HG02571 (cell line): ENCODE measurements around the gene GPBP1L1.
"Not testable (repeated sequence)": the region's sequence is repeated elsewhere in the genome, so short reads cannot be mapped to it uniquely, and the experiment has no call there.

ENCODE experiments used
- ATAC-seq: cut with Tn5 transposase; IDR thresholded peaks from one replicate; pipeline ENCODE4 v1.9.1; 2021; ENCODE audit warnings: mild to moderate bottlenecking, moderate library complexity; ENCODE audit not compliant: unreplicated experiment

The GPBP1L1 gene

DNA sequence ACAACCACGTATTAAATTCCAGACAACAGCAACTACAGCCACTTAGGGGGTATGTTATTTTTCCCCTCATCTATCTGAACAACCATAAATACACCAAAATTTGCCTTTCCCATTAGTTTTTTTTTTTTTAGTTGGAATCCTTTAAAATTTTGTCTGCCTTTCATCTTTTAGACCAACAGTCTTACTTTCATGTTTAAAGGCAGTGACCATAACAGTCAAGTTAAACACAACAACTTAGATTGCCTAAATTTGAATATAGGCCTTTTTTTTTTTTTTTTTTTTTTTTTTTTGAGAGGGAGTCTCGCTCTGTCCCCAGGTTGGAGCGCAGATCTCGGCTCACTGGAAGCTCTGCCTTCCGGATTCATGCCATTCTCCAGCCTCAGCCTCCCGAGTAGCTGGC, 3.4 kb downstream of the GPBP1L1 start:
- ATAC-seq: no peak

DNA sequence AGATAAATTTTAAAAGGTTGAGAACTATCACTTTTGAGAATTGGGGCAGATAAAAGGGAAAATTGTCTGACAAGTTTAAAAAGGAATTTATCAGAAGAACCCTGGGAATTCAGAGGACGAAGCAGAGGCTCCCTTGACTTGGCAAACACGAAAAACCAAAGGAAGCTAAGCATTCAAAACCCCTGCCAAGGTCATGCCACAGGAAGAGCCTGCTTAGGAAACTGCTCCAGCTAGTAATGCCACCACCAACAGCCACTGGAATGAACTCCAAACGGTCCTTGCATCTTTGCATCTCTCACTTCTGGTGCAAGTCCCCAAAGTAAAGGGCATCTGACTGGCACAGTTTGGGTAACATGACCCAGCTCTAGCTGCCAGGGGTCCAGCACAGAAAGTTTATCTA, 7.2 kb downstream of the GPBP1L1 start:
- ATAC-seq: no peak

DNA sequence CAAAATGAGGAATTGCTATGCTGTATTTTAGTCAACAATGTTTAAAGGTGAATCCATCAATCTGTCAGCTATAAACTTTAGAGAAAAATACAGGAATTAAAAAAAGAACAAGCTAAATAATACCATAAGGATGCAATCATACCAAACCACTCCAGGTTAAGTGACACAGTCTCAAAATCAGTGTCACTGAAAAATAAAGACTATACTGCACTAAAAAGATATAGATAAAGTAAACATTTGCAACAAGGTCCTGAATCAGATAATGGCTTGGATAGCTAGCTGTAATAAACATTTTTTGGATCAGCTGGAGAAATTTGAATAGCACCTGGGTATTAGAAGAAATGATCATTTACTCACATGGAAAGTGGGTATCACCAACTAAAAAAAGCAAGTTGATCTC, 7.8 kb downstream of the GPBP1L1 start:
- no peak for ATAC-seq

DNA sequence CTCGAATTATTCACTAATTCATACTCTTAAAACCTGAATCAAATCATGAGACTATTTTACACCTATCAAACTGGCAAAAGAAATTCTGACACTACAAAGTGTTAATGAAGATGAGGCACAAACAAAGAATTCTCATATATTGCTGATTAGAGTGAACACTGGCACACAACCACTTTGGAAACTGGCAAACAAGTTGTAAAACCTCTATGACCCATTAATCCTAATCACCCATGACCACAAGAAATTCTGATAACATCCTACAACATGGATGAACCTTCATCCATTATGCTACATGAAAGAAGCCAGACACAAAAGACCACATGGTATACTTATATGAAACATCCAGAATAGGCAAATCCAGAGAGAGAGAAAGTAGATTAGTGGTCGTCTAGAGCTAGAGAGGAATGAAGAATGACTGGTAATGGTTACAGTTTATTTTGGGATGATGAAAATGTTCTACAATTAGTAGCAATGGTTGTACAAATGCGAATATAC, 8.5 kb downstream of the GPBP1L1 start:
- ATAC-seq: no peak

DNA sequence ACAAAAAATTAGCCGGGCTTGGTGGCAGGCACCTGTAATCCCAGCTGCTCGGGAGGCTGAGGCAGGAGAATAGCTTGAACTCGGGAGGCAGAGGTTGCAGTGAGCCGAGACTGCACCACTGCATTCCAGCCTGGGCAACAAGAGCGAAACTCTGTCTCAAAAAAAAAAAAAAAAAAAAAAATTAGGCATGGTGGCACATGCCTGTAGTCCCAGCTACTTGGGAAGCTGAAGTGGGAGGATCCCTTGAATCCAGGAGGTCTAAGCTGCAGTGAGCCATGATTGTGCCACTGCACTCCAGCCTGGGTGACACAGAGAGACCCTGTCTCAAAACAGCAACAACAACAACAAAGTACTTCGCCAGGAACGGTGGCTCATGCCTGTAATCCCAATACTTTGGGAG, 9.8 kb downstream of the GPBP1L1 start:
- ATAC-seq: not testable (repeated sequence)

DNA sequence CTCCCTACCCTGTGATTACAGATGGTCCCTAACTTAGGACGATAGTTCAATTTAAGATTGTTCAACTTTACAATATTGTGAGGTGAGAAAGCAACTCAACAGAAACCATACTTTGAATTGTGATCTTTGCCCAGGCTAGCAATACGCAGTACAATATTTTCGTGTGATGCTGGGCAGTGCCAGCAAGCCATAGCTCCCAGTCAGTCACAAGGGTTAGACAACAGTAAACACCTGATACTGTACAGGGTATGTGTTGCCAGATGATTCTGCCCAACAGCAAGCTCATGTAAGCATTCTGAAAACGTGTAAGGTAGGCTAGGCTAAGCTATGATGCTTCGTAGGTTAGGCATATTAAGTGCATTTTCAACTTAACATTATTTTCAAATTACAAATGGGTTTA, 11.9 kb downstream of the GPBP1L1 start:
- ATAC-seq: no peak

DNA sequence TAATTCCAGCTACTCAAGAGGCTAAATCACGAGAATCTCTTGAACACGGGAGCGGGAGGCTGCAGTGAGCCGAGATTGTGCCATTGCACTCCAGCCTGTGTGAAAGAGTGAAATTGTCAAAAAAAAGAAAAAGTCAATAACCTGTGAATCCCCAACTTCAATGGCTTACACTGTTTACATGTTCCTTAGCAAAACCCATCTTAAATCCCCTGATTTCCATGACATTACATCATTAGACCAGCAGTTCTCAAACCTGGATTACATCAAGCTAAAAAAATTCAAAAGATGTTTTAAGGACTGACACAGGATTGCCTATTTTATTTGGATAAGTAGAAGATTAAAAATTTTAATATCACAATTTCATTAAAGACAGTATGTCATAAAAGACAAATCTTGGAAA, 12.4 kb downstream of the GPBP1L1 start:
- ATAC-seq: no peak

DNA sequence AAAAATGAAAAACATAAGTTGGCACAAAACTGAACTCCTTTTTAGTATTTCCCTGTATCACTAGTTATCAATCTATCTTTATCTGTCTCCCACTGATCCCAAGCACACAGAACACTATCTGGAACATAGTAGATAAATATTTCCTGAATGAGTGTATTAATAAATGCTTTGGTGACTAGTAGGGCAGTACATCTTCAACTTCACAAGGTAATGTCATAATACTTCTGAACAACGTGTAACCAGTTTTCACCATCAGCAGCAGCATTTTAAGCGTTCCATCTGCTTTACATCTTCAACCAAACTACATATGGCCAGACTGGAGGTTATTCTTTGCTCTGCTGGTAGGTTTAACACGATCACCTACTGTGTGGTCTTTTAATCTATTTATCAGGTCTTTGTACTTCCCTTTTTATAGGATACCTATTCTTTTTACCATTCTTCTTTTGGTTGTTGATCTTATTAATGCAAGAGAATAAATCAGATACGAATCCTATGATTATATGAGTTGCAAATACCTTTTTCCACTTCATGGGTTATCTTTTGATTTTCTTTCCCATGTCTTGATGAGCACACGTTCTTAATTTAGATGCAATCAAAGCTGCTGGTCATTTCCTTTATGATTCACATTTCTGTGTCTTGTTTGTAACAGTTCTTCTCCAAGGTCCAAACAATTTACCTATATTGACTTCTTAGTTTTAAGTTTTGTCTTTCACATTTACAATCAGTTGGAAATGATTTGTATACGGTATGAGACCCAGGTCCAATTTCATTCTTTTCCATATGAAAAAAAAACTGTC, 16.3 kb downstream of the GPBP1L1 start:
- ATAC-seq: no peak

DNA sequence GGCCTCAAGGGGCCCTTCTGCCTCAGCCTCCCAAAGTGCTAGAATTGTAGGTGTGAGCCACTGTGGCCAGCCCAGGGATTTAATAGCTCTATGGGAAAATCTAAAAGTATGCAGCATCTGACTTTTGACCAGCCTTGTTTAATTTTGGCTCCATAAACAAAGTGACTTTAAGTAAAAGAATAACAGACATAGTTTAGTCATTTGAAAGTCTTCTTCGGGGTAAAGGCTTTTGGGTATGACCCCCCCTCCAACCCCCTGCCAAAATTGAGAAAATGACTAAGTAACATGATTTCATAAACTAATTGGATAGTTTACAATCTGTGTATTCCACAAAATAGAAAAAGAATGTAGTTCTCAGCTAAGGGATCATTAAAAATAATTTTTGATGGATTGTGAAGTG, 17.0 kb downstream of the GPBP1L1 start:
- ATAC-seq: no peak

DNA sequence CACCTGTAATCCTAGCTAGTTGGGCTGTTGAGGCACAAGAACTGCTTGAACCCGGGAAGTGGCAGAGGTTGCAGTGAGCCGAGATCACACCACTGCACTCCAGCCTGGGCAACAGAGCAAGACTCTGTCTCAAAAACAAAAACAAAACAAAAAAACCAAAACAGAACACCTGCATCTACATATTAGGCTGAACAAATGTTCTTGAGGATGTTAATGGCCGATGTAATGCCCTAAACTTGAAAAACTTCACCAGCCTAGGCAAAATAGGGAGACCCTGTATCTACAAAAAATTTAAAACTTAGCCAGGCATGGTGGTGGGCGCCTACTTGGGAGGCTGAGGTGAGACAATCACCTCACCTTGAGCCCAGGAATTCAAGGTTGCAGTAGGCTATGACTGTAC, 17.8 kb downstream of the GPBP1L1 start:
- no peak for ATAC-seq

DNA sequence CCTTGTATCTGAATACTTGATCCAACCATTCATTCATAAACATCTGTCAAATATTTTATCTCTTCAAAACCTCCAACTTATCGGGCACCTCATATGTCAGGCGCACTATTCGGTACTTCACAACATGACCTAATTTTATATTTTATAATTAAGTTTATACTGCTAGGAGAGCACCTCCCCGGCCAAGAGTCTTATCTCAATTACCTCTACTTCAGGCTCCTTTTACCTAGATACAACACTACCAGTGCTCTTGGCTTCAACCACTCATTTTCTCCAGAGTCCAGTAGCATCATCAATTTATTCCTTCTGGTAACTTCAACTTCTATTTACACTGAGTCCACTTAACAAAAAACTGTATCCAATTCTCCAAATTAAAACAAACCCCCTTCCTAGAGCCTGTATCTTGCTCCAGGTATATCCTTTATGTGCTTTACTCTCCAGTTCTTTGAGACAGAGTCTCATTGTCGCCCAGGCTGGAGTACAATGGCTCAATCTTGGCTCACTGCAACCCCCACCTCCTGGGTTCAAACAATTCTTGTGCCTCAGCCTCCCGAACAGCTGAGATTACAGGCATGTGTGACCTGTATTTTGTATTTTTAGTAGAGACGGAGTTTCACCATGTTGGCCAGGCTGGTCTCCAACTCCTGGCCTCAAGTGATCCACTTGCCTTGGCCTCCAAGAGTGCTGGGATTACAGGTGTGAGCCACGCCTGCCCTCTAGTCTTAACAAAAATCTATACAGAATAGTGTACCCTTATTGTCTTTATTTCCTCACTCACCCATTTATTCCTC, 18.8 kb downstream of the GPBP1L1 start:
- no peak for ATAC-seq

DNA sequence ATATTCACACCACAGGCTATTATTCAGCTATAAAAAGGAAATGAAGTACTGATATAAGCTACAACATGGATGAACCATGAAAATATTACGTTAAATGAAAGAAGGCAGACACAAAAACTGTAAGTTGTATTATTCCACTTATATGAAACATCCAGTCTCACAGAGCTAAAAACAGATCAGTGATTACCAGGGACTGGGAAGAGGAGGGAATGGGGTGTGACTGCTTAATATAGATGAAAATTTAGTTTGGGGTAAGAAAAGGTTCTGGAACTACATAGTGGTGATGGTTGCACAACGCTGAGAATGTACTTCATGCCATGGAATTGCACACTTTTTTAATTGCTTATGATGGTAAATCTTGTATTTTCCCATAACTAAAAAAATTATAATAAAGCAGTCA, 19.5 kb downstream of the GPBP1L1 start:
- ATAC-seq: no peak

DNA sequence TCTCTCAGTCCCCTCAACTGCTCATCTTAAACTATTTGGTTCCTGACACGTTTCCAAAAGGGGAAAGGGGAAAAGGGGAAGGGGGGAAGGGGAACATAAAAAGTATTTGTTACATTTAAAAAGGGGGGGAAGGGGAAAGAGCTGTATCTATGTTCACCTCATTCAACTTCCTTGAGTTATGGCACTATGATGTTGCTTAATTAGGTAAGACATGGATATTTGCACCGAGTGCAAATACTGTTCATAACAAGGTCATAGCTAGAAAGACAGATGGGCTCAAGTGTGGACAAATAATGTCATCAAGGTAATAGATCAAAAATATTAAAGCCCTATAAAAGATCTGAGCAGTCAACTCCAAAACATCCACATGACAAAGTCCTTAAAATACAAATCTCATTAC, 26.0 kb downstream of the GPBP1L1 start:
- ATAC-seq: no peak

DNA sequence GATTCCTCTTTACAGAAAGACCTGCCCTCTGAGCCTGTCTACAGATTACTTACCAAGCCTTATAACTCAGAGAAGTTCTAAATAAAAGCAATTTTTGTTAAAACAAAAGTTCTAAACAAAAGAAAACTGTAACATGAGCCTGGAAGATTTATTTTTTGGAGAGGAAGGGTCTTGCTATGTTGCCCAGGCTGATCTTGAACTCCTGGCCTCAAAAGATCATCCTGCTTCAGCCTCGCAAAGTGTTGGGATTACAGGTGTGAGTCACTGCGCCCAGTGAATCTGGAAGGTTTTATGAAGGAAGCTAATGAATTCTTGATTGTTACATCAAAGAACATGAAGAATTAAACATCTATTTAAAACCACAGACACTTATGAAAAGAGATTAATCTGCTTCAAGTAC, 27.1 kb downstream of the GPBP1L1 start:
- no peak for ATAC-seq

DNA sequence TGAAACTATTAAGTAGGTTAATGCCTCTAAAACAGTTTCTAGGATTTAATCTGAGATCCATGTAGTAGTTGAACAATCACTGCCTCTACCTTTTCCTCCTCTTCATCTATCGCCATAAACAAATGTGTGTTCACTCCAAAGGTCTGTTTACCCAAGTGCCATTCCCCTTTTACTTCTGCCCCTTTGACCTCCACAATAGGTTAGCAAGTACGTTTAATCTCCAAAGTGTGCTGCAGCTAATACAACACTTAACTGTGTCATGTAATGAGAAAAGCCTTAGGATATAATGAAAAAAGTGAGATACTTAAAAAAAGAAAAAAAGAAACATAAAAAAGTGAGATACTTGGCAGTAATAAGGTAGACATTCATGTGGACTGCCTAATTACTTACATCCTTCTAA, 28.2 kb downstream of the GPBP1L1 start:
- no peak for ATAC-seq

DNA sequence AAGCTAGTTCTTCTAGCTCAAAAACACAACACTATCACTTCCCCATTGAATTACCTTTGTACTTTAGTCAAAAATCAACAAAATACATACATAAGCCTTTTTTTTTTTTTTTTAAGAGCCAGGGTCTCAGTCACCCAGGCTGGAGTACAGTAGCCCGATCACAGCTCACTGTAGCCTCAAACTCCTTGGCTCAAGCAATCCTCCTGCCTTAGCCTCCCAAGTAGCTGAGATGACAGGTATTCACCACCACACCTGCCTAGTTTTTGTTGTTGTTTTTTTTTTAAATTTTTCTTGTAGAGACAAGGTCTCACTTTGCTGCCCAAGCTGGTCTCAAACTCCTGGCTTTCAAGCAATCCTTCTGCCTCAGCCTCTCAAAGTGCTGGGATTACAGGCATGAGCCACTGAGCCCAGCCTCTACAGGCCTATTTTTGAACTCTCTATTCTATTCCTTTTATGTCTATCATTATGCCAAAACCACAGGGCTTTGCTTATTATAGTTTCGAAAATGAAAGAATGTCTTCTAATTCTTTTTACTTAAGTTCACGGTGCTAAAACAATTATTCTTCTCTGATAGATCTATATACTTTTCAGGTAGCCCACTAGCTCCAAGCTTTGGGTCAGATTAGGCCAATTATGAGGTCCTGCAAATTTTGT, 29.6 kb downstream of the GPBP1L1 start:
- no peak for ATAC-seq

DNA sequence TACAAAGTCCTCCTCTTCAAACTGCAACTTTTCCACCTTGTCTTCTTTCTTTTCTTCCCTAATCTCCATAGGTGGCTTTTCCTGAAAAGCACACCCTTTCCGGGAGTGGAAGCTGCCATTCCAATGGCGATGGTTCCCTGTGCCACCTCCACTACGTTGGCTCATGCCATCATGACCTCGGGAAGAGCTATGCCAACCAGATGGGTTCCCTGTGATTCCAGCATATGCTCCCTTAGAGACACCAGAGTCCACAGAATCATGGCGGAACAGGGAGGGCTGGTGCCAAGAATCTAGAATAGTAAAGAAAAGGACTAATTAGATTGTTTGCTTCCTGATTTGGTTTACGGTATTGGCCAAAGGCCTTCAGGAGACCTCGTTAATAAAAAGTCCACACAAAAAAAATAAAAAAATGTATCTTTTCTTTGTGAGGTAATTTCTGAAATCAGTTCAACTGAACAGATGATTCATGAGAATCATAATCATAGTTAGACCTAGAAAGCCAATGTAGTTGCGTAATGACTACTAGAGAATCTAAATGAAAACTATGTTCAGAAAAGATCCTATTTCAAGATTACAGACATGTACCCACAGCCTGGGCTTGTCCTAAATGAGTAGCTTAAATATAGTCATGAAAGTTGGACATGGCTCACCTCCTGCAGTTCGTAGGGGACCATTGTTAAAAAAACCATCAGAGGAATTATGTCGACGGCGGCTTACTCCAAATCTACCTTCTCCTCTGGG, 31.6 kb downstream of the GPBP1L1 start:
- ATAC-seq: no peak

DNA sequence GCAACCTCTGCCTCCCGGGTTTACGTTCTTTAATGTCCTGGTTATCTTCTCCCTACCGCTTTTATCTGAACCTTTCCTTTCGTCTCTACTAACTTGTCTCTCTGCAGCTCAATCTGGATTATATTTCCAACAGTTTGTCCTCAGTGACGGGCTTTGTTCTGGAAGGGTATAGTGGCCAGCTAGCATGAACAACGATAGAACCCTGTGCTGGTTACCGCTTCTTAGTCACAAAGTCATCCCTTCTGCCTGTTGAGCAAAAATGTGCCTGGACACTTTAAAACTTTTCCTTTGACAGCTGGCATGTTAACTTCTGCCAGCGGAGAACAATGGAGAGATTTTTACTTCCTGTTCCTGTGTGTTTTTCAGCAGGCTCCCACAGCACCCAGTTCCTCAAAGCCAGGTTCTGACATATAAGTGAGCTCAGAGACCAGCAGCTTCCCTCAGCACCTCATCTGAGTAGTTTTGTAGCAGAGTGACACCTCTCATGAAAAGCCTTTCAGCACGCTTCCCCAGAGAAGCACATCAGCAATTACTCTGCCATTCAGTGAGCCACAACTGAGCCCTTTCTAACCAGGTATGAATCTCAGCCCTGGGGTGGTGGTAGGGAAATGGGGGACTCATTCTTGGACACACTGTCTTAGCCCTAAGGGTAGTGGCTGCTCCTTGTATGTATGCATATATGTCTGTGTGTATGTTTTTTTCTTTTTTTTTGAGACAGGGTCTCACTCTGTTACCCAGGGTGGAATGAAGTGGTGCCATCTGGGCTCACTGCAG, 38.9 kb downstream of the GPBP1L1 start:
- no peak for ATAC-seq

DNA sequence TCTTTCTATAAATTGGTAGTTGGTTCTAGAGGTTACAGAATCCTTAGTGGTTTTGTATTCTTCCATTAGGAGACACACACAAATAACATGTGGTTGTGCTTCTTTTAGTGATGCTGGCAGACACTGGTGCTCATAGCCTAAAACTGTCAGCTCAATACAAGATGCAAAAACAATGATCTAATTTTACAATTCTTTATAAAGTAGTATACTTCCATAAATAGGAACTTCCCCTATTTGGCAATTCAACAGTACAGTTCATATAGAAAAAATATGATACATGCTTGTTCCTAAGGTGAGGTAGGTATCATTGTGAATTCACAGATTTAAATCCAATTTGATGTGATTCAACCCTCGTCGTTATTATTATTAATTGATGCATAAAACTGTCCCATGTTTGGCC, 41.7 kb downstream of the GPBP1L1 start:
- no peak for ATAC-seq

DNA sequence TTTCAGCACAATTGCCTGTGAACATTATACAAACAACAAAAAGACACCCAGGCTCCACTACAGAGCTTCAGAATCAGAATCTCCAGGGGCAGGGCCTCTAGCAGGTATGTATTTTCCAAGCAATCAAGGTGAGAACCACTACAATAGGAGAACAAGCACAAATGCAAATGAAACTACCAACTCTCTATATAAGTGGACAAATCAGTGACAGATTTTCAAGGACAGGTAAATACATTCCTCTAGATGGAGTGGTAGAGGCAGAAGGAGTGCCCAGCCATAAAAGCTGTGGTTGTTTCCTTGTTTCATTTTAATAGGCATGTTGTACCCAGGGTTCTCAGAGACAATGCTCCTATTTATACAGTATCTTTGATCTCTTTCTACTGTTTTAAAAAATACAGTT, 42.4 kb downstream of the GPBP1L1 start:
- no peak for ATAC-seq
